HG02642 (cell line): ENCODE data around the gene ARF1.
A peak's percentile ranks its signal among the peaks of the same experiment; 100 is the strongest.

Source experiments
- ATAC-seq: cut with Tn5 transposase; IDR thresholded peaks from one replicate; pipeline ENCODE4 v1.9.1; 2021; ENCODE audit warnings: mild to moderate bottlenecking; ENCODE audit not compliant: unreplicated experiment, poor library complexity

ARF1 gene

GRCh38 chr1:228114827-228115226 is 32.3 kb downstream of the ARF1 start:
- ATAC-seq: no peak

GRCh38 chr1:228117335-228117734 is 34.8 kb downstream of the ARF1 start:
- ATAC-seq: no peak

- ATAC-seq: no peak
These were observed 35.5 kb downstream of the ARF1 start for GRCh38 chr1:228118040-228118439.

- ATAC-seq: no peak
These were observed 37.8 kb downstream of the ARF1 start for GRCh38 chr1:228120351-228120750.

- ATAC-seq: no peak
These were observed 38.5 kb downstream of the ARF1 start for GRCh38 chr1:228120857-228121489.

GRCh38 chr1:228122921-228123441 is 40.5 kb downstream of the ARF1 start:
- ATAC-seq: no peak

GRCh38 chr1:228123505-228123904 is 41.0 kb downstream of the ARF1 start:
- ATAC-seq: no peak

GRCh38 chr1:228125185-228125584 is 42.7 kb downstream of the ARF1 start:
- no peak for ATAC-seq

GRCh38 chr1:228131766-228132165 is 49.3 kb downstream of the ARF1 start:
- ATAC-seq: no peak

GRCh38 chr1:228134591-228134990 is 52.1 kb downstream of the ARF1 start:
- no peak for ATAC-seq

GRCh38 chr1:228136901-228137300 is 54.4 kb downstream of the ARF1 start:
- ATAC-seq: no peak

- ATAC-seq: no peak
These were observed 57.0 kb downstream of the ARF1 start for GRCh38 chr1:228139406-228139930.

GRCh38 chr1:228139931-228140723 is 57.6 kb downstream of the ARF1 start, which contains the start of gene GUK1:
Gene GUK1, plus strand, starts transcription at chr1:228140279. Its CDS starts 24 bp downstream, at chr1:228140303.
- ATAC-seq: peak; percentile 93

- ATAC-seq: no peak
These were observed 58.3 kb downstream of the ARF1 start for GRCh38 chr1:228140724-228141225.

GRCh38 chr1:228141226-228142044 is 58.9 kb downstream of the ARF1 start:
- no peak for ATAC-seq

GRCh38 chr1:228142155-228142691 is 59.7 kb downstream of the ARF1 start:
- ATAC-seq: no peak

- no peak for ATAC-seq
These were observed 60.2 kb downstream of the ARF1 start for GRCh38 chr1:228142701-228143136.

GRCh38 chr1:228143480-228144192 is 61.1 kb downstream of the ARF1 start:
- no peak for ATAC-seq
